Uterus (tissue), 4 donors: ENCODE measurements around the gene FLNB. TPM values are rescaled to one million over a fixed set of nuclear protein-coding genes. Genes with fewer than 3 reads are reported as not detected.

Experiments used
- DNase-seq, 2 donors: peaks; one replicate each; pipeline ENCODE4 v3.0.0-alpha.2; 2019 to 2020
- H3K27ac ChIP-seq, 2 donors: fragments of 200-600 bp; sonication (generic); 1 replicate in 1 of 2; 2 replicates in 1 of 2; pipeline ENCODE4 v1.5.1; 2016 to 2018
- H3K27me3 ChIP-seq, 2 donors: fragments of 200-600 bp; sonication (generic); one replicate each; pipeline ENCODE4 v1.5.1; 2018 to 2019; ENCODE audit warnings: control low read depth in 1 of 2
- H3K36me3 ChIP-seq, 2 donors: fragments of 200-600 bp; sonication (generic); one replicate each; pipeline ENCODE4 v1.5.1; 2019; ENCODE audit warnings: control low read depth in 1 of 2
- H3K4me1 ChIP-seq, 2 donors: fragments of 200-600 bp; sonication (generic); one replicate each; pipeline ENCODE4 v1.5.1; 2018 to 2019; ENCODE audit warnings: control low read depth in 1 of 2
- H3K4me3 ChIP-seq, 2 donors: fragments of 200-600 bp; sonication (generic); 1 replicate in 1 of 2; 2 replicates in 1 of 2; pipeline ENCODE4 v1.5.1; 2018 to 2019; ENCODE audit warnings: mild to moderate bottlenecking in 1 of 2
- H3K9me3 ChIP-seq, 2 donors: fragments of 200-600 bp; sonication (generic); one replicate each; pipeline ENCODE4 v1.5.1; 2019; ENCODE audit warnings: control low read depth in 1 of 2
- POLR2A ChIP-seq, 2 donors: fragments of 450-650 bp; IDR thresholded peaks; one replicate each; pipeline ENCODE4 v1.6.1; 2016; ENCODE audit warnings: antibody characterized with exemption in 2 of 2, mild to moderate bottlenecking in 1 of 2, moderate library complexity in 1 of 2
- intact Hi-C: fragments of 100-400 bp; cut with DNase I; formaldehyde crosslinking; loops from one replicate; pipeline ENCODE4 v1.15.1; 2023; ENCODE audit warnings: low total_unique reads
- total RNA-seq, 4 donors: library from RNA; depleted of rRNA in 3 of 4; stranded (reverse); fragments of >200 nt in 3 of 4; gene quantifications; one replicate each; pipeline versions ENCODE4 v1.1.0 to v1.2.4, GENCODE V29; 2014 to 2023
- TF ChIP-seq, protein P1 (sequence below), 4 experiments: fragments of 200-600 bp in 2 of 4; fragments of 450-650 bp in 2 of 4; sonication (generic) in 2 of 4; IDR thresholded peaks; one replicate each; pipeline ENCODE4 v1.5.1; 2016 to 2019; ENCODE audit warnings: antibody characterized with exemption in 4 of 4, mild to moderate bottlenecking in 2 of 4, moderate library complexity in 1 of 4
- donor health status: DM: yes; HTN: yes; CAD: no.

FLNB gene
- total RNA-seq, 4 donors from 2014 or later, result 52.4 to 283 (median 148) TPM

DNA sequence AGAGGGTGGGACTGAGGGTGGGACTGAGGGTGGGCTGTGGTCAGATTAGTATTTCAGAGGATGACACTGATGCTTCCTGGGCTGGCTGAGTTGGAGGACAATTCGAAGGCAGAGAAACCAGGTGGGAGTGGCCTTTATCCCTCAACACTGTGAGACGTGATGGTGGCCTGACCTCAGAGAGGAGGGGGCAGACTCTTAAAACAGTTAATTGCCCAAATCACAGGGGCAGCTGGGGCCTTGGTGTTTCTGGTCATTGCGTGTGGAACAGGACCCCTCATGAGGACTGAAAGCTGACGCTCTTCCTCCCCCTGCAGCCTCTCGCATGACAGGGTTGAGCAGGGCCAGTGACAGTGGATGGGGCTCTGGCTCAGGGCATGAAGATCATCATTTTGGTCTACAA, 183.8 kb downstream of the FLNB start:
- Histone ChIP-seq H3K4me1 (no peaks in the 10 kb centered on the region), H3K27ac (no peak overlapping the region), H3K4me3 (no peak overlapping the region), H3K36me3 (no peaks in the 10 kb centered on the region), H3K9me3 (no peaks in the 10 kb centered on the region), H3K27me3 (no peaks in the 10 kb centered on the region)
- no peak for DNase-seq
- intact Hi-C loops, result no loop called here
- TF ChIP-seq, protein P1, sequence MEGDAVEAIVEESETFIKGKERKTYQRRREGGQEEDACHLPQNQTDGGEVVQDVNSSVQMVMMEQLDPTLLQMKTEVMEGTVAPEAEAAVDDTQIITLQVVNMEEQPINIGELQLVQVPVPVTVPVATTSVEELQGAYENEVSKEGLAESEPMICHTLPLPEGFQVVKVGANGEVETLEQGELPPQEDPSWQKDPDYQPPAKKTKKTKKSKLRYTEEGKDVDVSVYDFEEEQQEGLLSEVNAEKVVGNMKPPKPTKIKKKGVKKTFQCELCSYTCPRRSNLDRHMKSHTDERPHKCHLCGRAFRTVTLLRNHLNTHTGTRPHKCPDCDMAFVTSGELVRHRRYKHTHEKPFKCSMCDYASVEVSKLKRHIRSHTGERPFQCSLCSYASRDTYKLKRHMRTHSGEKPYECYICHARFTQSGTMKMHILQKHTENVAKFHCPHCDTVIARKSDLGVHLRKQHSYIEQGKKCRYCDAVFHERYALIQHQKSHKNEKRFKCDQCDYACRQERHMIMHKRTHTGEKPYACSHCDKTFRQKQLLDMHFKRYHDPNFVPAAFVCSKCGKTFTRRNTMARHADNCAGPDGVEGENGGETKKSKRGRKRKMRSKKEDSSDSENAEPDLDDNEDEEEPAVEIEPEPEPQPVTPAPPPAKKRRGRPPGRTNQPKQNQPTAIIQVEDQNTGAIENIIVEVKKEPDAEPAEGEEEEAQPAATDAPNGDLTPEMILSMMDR (IDR thresholded peaks at IDR 0.05), result no peak

DNA sequence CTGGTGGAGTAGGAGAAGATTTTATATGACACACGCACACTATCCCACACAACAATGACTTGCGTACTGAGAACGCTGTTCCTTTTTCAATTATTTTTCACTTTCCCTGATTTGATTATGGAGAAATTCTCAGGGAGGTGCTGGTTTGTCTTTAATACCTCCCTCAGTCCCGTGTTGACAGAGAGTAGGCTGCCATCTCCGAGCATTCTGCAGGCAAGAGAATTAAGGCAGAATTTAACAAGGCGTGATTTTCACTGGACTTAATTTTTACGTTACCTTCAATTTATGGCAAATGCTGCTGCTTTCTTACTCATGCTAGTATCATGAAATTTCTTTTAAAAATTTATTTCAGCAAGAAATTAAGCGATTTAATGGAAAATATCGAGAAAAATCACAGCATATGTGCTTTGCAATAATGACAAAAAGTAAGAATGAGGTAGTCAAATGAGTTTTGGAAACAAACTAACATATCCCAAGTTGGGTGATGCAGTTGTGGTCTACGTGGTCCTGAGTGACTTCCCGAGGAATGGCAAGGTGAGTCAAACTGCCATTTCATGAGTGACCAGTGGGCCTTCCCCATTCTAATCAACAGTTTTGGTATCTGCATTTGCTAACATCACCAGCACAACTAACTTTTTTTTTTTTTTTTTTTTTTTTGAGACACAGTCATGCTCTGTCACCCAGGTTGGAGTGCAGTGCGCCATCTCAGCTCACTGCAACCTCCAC, 185.6 kb downstream of the FLNB start:
- intact Hi-C loops, result no loop called here
- no peak for DNase-seq
- Histone ChIP-seq H3K36me3 (no peaks in the 10 kb centered on the region), H3K9me3 (no peaks in the 10 kb centered on the region), H3K4me3 (no peak overlapping the region), H3K27ac (no peak overlapping the region), H3K4me1 (no peaks in the 10 kb centered on the region), H3K27me3 (no peaks in the 10 kb centered on the region)
- TF ChIP-seq, protein P1 (IDR thresholded peaks at IDR 0.05), result no peak
- TF ChIP-seq POLR2A (IDR thresholded peaks at IDR 0.05), result no peak

DNA sequence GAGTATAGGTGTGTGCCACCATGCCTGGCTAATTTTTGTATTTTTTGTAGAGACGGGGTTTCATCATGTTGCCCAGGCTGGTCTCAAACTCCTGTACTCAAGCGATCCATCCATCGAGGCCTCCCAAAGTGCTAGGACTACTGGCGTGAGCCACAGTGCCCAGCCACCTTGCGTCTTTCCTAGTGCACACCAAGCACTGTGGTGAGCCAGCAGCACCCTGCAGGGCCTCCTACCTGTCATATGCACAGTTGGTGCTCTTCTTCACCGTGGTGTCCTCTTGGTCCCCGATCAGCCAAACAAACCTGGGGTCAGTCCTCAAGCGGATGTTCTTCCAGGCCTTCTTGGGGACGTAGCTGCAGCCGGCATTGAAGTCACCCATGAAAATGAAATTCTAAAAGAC, 189.4 kb downstream of the FLNB start:
- Histone ChIP-seq H3K4me3 (no peak overlapping the region), H3K36me3 (no peaks in the 10 kb centered on the region), H3K4me1 (no peaks in the 10 kb centered on the region), H3K27ac (peak overlapping the region in 1 of 2 donors; percentile 55), H3K9me3 (no peaks in the 10 kb centered on the region), H3K27me3 (no peaks in the 10 kb centered on the region)
- intact Hi-C loops, result no loop called here
- DNase-seq, result no peak
- TF ChIP-seq POLR2A (IDR thresholded peaks at IDR 0.05), result no peak
- TF ChIP-seq, protein P1 (IDR thresholded peaks at IDR 0.05), result no peak

DNA sequence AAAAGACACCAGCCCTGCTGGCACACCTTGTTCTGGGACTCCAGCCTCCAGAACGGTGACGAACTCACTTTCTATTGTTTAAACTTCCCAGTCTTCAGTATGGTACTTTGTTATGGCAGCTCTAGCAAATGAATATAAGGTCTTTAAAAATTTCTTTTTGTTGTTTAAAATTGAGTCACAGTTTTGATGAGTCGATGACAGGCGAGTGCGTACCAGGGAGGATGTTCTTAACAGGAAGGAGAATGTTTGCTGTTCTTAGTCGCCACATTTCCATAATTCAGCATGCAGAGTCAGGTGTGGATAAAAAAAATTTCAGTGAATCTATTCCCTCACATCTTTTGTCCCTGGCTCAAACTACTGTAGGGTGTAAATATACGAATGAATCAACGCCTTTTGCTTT, 190.1 kb downstream of the FLNB start:
- Histone ChIP-seq H3K27ac (peak overlapping the region in 1 of 2 donors; percentile 55), H3K36me3 (no peaks in the 10 kb centered on the region), H3K27me3 (no peaks in the 10 kb centered on the region), H3K4me1 (no peaks in the 10 kb centered on the region), H3K9me3 (no peaks in the 10 kb centered on the region), H3K4me3 (no peak overlapping the region)
- TF ChIP-seq, protein P1 (IDR thresholded peaks at IDR 0.05), result no peak
- no peak for TF ChIP-seq POLR2A (IDR thresholded peaks at IDR 0.05)
- intact Hi-C loops, result no loop called here
- DNase-seq, result no peak

DNA sequence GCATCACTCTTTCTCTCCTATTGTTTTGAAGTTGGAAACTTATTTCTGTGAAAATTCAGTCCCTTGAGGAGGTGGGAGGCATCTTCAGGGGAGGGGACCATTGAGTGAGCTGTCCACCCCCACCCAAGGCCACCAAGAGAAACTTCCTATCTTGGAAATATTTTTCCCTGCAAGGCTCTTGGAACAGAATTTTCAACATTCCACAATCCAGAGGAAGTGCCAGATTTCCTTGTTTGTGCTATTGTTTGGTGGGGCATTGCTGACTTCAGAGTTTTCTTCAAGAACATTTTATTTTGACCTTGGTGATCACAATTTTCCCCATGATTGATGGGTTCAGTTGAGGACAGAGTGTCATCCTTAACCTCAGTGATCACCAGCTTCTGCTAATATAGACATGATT, 190.6 kb downstream of the FLNB start:
- no peak overlapping the region for H3K4me3 ChIP-seq
- H3K4me1 ChIP-seq, result no peaks in the 10 kb centered on the region
- TF ChIP-seq, protein P1 (IDR thresholded peaks at IDR 0.05), result no peak
- no peak for TF ChIP-seq POLR2A (IDR thresholded peaks at IDR 0.05)
- DNase-seq, result no peak
- intact Hi-C loops, result no loop called here
- H3K9me3 ChIP-seq, result no peaks in the 10 kb centered on the region
- H3K27me3 ChIP-seq, result no peaks in the 10 kb centered on the region
- no peaks in the 10 kb centered on the region for H3K36me3 ChIP-seq
- peak overlapping the region; percentile 47 to 55 for H3K27ac ChIP-seq
